H1 (cell line): ENCODE results near the gene ACTL8. TPM values are rescaled to one million over a fixed set of nuclear protein-coding genes. Genes with fewer than 3 reads are reported as not detected.

Source experiments
- ATF2 ChIP-seq: IDR thresholded peaks from 2 replicates; pipeline ENCODE4 v1.6.1; 2012; ENCODE audit warnings: low read length, inconsistent platforms
- BCL11A ChIP-seq, 2 experiments: IDR thresholded peaks; one replicate each; pipeline ENCODE4 v1.6.1; 2011; ENCODE audit warnings: low read depth in 2 of 2, low read length in 2 of 2, mild to moderate bottlenecking in 2 of 2
- CHD2 ChIP-seq: IDR thresholded peaks from 2 replicates; pipeline ENCODE4 v1.6.1; 2012; ENCODE audit warnings: low read length, improper control_type of control experiment
- CHD7 ChIP-seq: fragments of 300-600 bp; sonication (generic); IDR thresholded peaks from 2 replicates; pipeline ENCODE4 v1.7.1; 2012; ENCODE audit warnings: low read length, moderate library complexity, mild to moderate bottlenecking, inconsistent platforms; ENCODE audit not compliant: insufficient replicate concordance
- CTBP2 ChIP-seq: IDR thresholded peaks from 2 replicates; pipeline ENCODE4 v1.7.0; 2011; ENCODE audit warnings: borderline replicate concordance, mild to moderate bottlenecking, moderate library complexity, mixed read lengths, low read length; ENCODE audit not compliant: insufficient read depth, insufficient read length
- EGR1 ChIP-seq: IDR thresholded peaks from 2 replicates; pipeline ENCODE4 v1.6.1; 2011; ENCODE audit warnings: low read depth, low read length, borderline replicate concordance
- KDM4A ChIP-seq: IDR thresholded peaks from one replicate; pipeline ENCODE4 v1.7.1; 2012; ENCODE audit warnings: low read depth, mild to moderate bottlenecking, moderate library complexity, low read length, inconsistent platforms; ENCODE audit not compliant: severe bottlenecking
- polyA plus RNA-seq, 7 experiments: library from polyadenylated mRNA; depleted of rRNA in 3 of 7; stranded (reverse) in 5 of 7; unstranded in 2 of 7; fragments of >200 nt in 5 of 7; fragments of 200-250 nt in 2 of 7; gene quantifications; 1 replicate in 5 of 7; 2 replicates in 1 of 7; 4 replicates in 1 of 7; pipeline versions ENCODE4 v1.2.1 to v1.2.3, GENCODE V29; 2011 to 2013; ENCODE audit warnings: missing spikeins in 2 of 7, mixed read lengths in 2 of 7
- total RNA-seq: library from RNA; stranded (reverse); fragmentation: NEBNext Ultra II Directional; extraction: Animal tissue kit (Norgen Biotek cat#: 25700); gene quantifications from 2 replicates; pipeline ENCODE4 v1.2.1, GENCODE V29; 2021

Gene ACTL8
- total and polyA plus RNA-seq, 2 of the 8 experiments (the other 6 are each of a cell fraction or from before 2014, with no cell fraction given): 0.33 to 0.47 TPM

GRCh38 chr1:17845583-17845982 lies 90.5 kb downstream of the ACTL8 start (continued):
- TF ChIP-seq CHD7 (no peak), BCL11A (IDR thresholded peaks at IDR 0.05; ENCODE audit: low read depth in 2 of 2, low read length in 2 of 2) (no peak), CHD2 (no peak), ATF2 (no peak), EGR1 (no peak), CTBP2 (no peak), KDM4A (no peak)
- TF ChIP-seq, all 59 proteins: peak for 0
